ENCODE measurements around the gene NOC4L.

The NOC4L gene

GRCh38 chr12:132185705-132186104, 41.4 kb downstream of the NOC4L start:
- no peak for DNase-seq (ENCODE audit: low spot score)
- H3K27ac ChIP-seq: no peak overlapping the region
- CTCF ChIA-PET: interaction anchor here (1.1 kb wide), 1 partner anchor 32 kb away, joined by 5 read pairs; no protein-coding TSS in a partner anchor
- POLR2A ChIA-PET (ENCODE audit: low non-redundant PET): no interaction called here
- no peak for TF ChIP-seq CTCF (conservative IDR thresholded peaks at IDR 0.05; ENCODE audit: low read depth)

GRCh38 chr12:132186208-132186856, 42.1 kb downstream of the NOC4L start:
- ChIA-PET CTCF (interaction anchor here (1.1 kb wide), 1 partner anchor 33 kb away, joined by 5 read pairs; no protein-coding TSS in a partner anchor), POLR2A (ENCODE audit: low non-redundant PET) (no interaction called here)
- no peak for TF ChIP-seq CTCF (conservative IDR thresholded peaks at IDR 0.05; ENCODE audit: low read depth)
- H3K27ac ChIP-seq: no peak overlapping the region
- DNase-seq (ENCODE audit: low spot score): no peak

- no peak overlapping the region for H3K27ac ChIP-seq
- no peak for DNase-seq (ENCODE audit: low spot score)
- no peak for TF ChIP-seq CTCF (conservative IDR thresholded peaks at IDR 0.05; ENCODE audit: low read depth)
- CTCF ChIA-PET: interaction anchor here (0.7 to 0.8 kb wide), 2 partner anchors 9 to 28 kb away, joined by 3 to 6 read pairs; no protein-coding TSS in a partner anchor
- POLR2A ChIA-PET (ENCODE audit: low non-redundant PET): no interaction called here
Observed at GRCh38 chr12:132186857-132187620, 42.8 kb downstream of the NOC4L start.

- ChIA-PET CTCF (interaction anchor here (0.8 kb wide), 1 partner anchor 8 kb away, joined by 6 read pairs; no protein-coding TSS in a partner anchor), POLR2A (ENCODE audit: low non-redundant PET) (no interaction called here)
- no peak for DNase-seq (ENCODE audit: low spot score)
- no peak overlapping the region; the same call in 1 of the 2 replicates for H3K27ac ChIP-seq
- TF ChIP-seq CTCF (conservative IDR thresholded peaks at IDR 0.05; ENCODE audit: low read depth): no peak
Observed at GRCh38 chr12:132187646-132188450, 43.6 kb downstream of the NOC4L start.

- H3K27ac ChIP-seq: peak overlapping the region; percentile 70; the same call in 1 of the 2 replicates
- TF ChIP-seq CTCF (conservative IDR thresholded peaks at IDR 0.05; ENCODE audit: low read depth): no peak
- POLR2A ChIA-PET (ENCODE audit: low non-redundant PET): no interaction called here
- CTCF ChIA-PET: interaction anchor here (0.8 to 1.0 kb wide), 2 partner anchors 22 to 225 kb away, joined by 4 to 8 read pairs; no protein-coding TSS in a partner anchor
- no peak for DNase-seq (ENCODE audit: low spot score)
Observed at GRCh38 chr12:132188451-132188901, 44.2 kb downstream of the NOC4L start.

- ChIA-PET CTCF (interaction anchor here (0.8 to 1.0 kb wide), 2 partner anchors 21 to 225 kb away, joined by 4 to 8 read pairs; no protein-coding TSS in a partner anchor), POLR2A (ENCODE audit: low non-redundant PET) (no interaction called here)
- peak overlapping the region; percentile 70 for H3K27ac ChIP-seq
Observed at GRCh38 chr12:132188916-132189325, 44.7 kb downstream of the NOC4L start.

More at GRCh38 chr12:132188916-132189325, 44.7 kb downstream of the NOC4L start:
- no peak for DNase-seq (ENCODE audit: low spot score)
- TF ChIP-seq CTCF (conservative IDR thresholded peaks at IDR 0.05; ENCODE audit: low read depth): no peak

Measured in RWPE1 (cell line).